ENCODE data around the gene LPGAT1. TPM values are rescaled to one million over a fixed set of nuclear protein-coding genes. Genes with fewer than 3 reads are reported as not detected.

Gene LPGAT1
- total and polyA plus RNA-seq, 2 of the 13 experiments (the other 11 are each of a cell fraction or from before 2014, with no cell fraction given): 12.1 to 48.3 TPM

DNA sequence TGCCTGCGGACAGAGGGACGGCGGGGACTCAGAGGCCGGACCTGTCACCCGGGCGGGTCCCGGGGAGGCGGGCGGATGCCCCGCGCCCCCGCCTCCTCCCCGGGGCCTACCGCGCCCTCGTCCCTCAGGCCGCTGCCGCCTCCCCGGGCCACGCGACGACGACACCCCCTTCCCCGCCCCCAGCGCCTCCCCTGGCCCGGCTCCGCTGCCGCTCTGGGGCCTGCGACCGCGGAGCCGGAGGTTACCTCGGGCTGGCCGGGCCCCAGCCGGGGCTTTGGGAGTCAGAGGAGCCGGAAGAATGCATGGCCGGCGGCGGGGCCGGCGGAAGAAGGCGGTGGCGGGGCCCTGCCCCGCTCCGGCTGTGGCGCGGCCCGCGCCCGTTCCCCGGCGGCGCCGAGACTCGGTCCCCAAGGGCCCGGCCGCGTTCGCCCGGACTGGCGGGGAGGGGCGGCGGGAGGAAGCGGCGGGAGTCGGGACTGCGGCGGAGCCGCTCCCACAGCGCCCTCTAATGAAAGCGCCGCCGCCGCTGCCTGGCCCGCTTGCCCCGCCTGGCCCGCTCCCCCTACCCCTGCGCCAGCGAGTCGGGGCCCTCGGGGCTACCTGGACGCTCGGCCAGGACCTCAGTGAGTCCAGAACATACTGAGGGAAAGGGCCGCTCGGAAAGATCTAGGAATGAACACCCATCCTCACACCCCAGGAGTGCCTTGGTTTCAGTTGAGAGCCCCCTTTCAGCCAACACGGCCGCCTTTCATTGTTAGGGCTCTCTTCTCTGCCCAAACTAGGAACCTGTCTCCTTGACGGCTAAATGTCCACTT, at the start of gene LPGAT1 (continued):
- TF ChIP-seq FIP1L1 (IDR thresholded peaks at IDR 0.05; ENCODE audit: borderline replicate concordance, insufficient read depth, low read depth, low read length) (no peak), ZMYM4 (CRISPR knock-in tag; IDR thresholded peaks at IDR 0.05) (peak; percentile 37), ZNF317 (CRISPR knock-in tag; IDR thresholded peaks at IDR 0.05) (no peak), HOXA5 (CRISPR knock-in tag; IDR thresholded peaks at IDR 0.05) (no peak), NFATC3 (CRISPR knock-in tag; IDR thresholded peaks at IDR 0.05) (no peak), ZNF30 (CRISPR knock-in tag; IDR thresholded peaks at IDR 0.05) (no peak), SP2 (CRISPR knock-in tag; IDR thresholded peaks at IDR 0.05) (no peak), ZNF232 (CRISPR knock-in tag; IDR thresholded peaks at IDR 0.05; ENCODE audit: borderline replicate concordance) (no peak), ZNF615 (CRISPR knock-in tag; IDR thresholded peaks at IDR 0.05; ENCODE audit: borderline replicate concordance) (no peak), ZFP62 (CRISPR knock-in tag; IDR thresholded peaks at IDR 0.05) (no peak), ZFY (CRISPR knock-in tag; IDR thresholded peaks at IDR 0.05) (peak; percentile 76), ZNF143 (CRISPR knock-in tag; IDR thresholded peaks at IDR 0.05) (no peak), POLR2AphosphoS5 (IDR thresholded peaks at IDR 0.05; ENCODE audit: low read depth, low read length) (no peak), ZFP90 (CRISPR knock-in tag; IDR thresholded peaks at IDR 0.05; ENCODE audit: borderline replicate concordance) (no peak), KDM2A (CRISPR knock-in tag; IDR thresholded peaks at IDR 0.05; ENCODE audit: borderline replicate concordance, low read depth) (peak; percentile 79), ATF1 (CRISPR knock-in tag; IDR thresholded peaks at IDR 0.05) (no peak), ZNF251 (CRISPR knock-in tag; IDR thresholded peaks at IDR 0.05) (no peak)
- TF ChIP-seq, protein P1, sequence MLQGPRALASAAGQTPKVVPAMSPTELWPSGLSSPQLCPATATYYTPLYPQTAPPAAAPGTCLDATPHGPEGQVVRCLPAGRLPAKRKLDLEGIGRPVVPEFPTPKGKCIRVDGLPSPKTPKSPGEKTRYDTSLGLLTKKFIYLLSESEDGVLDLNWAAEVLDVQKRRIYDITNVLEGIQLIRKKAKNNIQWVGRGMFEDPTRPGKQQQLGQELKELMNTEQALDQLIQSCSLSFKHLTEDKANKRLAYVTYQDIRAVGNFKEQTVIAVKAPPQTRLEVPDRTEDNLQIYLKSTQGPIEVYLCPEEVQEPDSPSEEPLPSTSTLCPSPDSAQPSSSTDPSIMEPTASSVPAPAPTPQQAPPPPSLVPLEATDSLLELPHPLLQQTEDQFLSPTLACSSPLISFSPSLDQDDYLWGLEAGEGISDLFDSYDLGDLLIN (CRISPR knock-in tag; IDR thresholded peaks at IDR 0.05; ENCODE audit: borderline replicate concordance): no peak
- TF ChIP-seq, protein P2, sequence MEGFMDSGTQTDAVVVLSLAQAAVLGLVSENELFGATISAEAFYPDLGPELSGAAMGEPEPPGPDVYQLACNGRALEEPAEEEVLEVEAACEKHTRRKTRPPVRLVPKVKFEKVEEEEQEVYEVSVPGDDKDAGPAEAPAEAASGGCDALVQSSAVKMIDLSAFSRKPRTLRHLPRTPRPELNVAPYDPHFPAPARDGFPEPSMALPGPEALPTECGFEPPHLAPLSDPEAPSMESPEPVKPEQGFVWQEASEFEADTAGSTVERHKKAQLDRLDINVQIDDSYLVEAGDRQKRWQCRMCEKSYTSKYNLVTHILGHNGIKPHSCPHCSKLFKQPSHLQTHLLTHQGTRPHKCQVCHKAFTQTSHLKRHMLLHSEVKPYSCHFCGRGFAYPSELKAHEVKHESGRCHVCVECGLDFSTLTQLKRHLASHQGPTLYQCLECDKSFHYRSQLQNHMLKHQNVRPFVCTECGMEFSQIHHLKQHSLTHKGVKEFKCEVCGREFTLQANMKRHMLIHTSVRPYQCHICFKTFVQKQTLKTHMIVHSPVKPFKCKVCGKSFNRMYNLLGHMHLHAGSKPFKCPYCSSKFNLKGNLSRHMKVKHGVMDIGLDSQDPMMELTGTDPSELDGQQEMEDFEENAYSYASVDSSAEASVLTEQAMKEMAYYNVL (CRISPR knock-in tag; IDR thresholded peaks at IDR 0.05; ENCODE audit: borderline replicate concordance): peak; percentile 77; the same call in 1 of the 2 replicates
- TF ChIP-seq, protein P3, sequence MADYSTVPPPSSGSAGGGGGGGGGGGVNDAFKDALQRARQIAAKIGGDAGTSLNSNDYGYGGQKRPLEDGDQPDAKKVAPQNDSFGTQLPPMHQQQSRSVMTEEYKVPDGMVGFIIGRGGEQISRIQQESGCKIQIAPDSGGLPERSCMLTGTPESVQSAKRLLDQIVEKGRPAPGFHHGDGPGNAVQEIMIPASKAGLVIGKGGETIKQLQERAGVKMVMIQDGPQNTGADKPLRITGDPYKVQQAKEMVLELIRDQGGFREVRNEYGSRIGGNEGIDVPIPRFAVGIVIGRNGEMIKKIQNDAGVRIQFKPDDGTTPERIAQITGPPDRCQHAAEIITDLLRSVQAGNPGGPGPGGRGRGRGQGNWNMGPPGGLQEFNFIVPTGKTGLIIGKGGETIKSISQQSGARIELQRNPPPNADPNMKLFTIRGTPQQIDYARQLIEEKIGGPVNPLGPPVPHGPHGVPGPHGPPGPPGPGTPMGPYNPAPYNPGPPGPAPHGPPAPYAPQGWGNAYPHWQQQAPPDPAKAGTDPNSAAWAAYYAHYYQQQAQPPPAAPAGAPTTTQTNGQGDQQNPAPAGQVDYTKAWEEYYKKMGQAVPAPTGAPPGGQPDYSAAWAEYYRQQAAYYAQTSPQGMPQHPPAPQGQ (CRISPR knock-in tag; IDR thresholded peaks at IDR 0.05; ENCODE audit: borderline replicate concordance): no peak
- TF ChIP-seq, protein P4, sequence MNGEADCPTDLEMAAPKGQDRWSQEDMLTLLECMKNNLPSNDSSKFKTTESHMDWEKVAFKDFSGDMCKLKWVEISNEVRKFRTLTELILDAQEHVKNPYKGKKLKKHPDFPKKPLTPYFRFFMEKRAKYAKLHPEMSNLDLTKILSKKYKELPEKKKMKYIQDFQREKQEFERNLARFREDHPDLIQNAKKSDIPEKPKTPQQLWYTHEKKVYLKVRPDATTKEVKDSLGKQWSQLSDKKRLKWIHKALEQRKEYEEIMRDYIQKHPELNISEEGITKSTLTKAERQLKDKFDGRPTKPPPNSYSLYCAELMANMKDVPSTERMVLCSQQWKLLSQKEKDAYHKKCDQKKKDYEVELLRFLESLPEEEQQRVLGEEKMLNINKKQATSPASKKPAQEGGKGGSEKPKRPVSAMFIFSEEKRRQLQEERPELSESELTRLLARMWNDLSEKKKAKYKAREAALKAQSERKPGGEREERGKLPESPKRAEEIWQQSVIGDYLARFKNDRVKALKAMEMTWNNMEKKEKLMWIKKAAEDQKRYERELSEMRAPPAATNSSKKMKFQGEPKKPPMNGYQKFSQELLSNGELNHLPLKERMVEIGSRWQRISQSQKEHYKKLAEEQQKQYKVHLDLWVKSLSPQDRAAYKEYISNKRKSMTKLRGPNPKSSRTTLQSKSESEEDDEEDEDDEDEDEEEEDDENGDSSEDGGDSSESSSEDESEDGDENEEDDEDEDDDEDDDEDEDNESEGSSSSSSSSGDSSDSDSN (CRISPR knock-in tag; IDR thresholded peaks at IDR 0.05): peak; percentile 81

Data from HepG2 (cell line).